ENCODE results near the gene TGM6. TPM values are rescaled to one million over a fixed set of nuclear protein-coding genes. Genes with fewer than 3 reads are reported as not detected.

Gene TGM6
- total RNA-seq, 5 donors from 2014 or later (not counting 1 experiment from before 2014, with no cell fraction given) = not detected

DNA sequence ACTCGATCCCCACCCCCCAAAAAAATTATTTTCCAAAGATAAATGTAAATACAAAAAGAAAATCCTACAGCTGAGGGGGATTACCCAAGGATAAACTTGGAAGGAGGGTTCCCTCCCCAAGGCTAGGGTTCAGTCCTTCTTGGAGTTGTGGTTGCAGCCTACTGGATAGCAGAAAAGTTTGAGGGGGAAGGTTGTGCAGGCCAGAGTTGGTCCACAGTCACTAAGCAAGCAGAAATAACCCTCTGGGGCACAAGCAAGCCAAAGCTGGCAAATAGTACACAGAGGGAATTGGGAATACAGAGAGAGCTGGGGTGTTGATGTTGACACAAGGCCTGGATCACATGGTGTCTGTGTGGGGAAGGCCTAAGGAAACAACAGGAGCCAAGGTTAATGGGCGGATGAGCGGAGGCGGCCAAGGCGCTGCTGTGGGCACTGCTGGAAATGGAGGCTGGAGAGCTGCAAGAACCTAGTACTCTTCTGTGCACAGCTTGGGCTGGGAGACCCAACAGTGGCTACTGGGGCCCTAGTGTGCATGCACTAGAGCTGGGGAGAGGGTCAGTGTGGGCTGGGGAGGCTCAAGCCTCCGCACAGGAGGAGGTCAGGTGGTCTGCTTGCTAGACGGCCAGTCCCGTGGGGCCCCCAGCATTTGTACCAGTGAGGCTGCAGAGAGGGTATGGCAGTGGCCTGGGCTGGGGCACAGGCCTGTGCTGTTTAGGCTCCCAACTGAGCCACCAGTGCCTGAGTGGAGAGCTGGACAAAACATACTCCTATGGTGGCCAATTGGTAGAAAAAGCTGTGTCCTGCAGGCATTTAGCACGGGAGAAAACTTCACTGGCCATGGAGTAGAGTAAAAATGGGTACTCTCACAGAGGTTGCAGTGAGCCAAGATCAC lies 95.4 kb downstream of the TGM6 start:
- ATAC-seq (replicated peaks in 1 of 4) = no peak
- no peak overlapping the region for H3K4me3 Mint-ChIP-seq
- peaks cover 11% of the 10 kb centered on the region for H3K36me3 Mint-ChIP-seq
- peaks cover 2 to 9% (median 4%) of the 10 kb centered on the region in 3 donors for H3K4me1 Mint-ChIP-seq
- ChIA-PET CTCF (interaction anchor here in 1 of 2 donors (0.6 kb wide), 1 partner anchor 11 kb away, joined by 3 read pairs; no protein-coding TSS in a partner anchor), POLR2A (no interaction called here)
- H3K4me1 ChIP-seq (ENCODE audit: control insufficient read depth in 1 of 2, extremely low read depth in 1 of 2, insufficient read depth in 2 of 2, low read length in 2 of 2) = peaks cover 0 to under 1% of the 10 kb centered on the region in 2 experiments
- H3K27me3 ChIP-seq (replicated peaks in 1 of 2; ENCODE audit: control insufficient read depth in 2 of 2, extremely low read depth in 1 of 2, insufficient read depth in 2 of 2, low read length in 1 of 2) = no peaks in the 10 kb centered on the region
- H3K9me3 Mint-ChIP-seq = peaks cover 8 to 9% (median 8%) of the 10 kb centered on the region in 3 donors
- H3K27ac Mint-ChIP-seq = no peak overlapping the region
- H3K27me3 Mint-ChIP-seq = no peaks in the 10 kb centered on the region
- no peak overlapping the region for H3K4me3 ChIP-seq (ENCODE audit: control insufficient read depth in 1 of 2, extremely low read depth in 1 of 2, low read length in 1 of 2)
- peaks cover 2% of the 10 kb centered on the region for H3K9me3 ChIP-seq
- WGBS (ENCODE audit: insufficient coverage) = 90% methylated on average over 7 of the region's 9 CpGs
- no peaks in the 10 kb centered on the region for H3K36me3 ChIP-seq (ENCODE audit: control insufficient read depth in 2 of 2, extremely low read depth in 1 of 2, insufficient read depth in 1 of 2, low read length in 1 of 2)
- no peak overlapping the region for H3K27ac ChIP-seq (ENCODE audit: low read length)
- no peak for DNase-seq

DNA sequence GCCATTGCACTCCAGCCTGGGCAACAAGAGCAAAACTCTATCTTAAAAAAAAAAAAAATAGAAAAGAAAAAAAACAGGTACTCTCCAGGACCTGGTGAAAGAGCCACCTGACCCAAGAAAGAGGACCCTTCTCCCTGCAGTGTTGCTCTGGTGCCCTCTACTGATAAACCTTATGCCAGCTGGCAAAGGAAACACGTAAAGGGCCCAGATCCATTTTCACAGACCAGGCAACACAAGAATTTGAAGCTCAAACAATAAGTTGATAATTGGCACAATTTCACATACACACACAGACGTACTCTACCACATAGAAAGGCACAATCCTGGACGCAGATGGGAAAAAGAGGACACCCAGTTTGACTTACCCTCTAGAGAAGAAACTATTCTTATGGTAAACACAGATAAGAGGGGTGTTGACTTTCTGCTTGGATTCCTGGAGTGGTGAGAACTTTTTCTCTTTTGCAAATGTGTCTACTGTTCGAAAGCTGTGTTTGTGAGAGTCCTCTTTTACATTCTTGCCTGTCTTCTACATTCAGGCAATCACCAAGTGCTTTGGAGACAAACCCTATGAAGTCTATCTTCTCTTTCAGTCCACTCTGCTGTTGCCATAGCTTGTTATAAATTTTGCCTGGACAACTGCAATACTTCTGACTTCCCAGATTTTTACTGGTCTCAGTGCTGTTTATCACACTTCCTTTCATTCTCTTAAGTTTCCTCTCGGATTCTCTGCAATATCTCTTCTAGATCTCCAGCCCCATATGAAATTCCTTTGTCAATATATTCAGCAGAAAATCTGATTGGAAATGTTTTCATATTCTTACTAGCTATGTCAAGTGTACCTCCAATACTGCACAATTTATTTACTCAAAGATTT lies 96.3 kb downstream of the TGM6 start:
- H3K4me3 Mint-ChIP-seq = no peak overlapping the region
- H3K4me1 Mint-ChIP-seq = peaks cover 0 to 4% (median 0%) of the 10 kb centered on the region in 3 donors
- ChIA-PET POLR2A (no interaction called here), CTCF (interaction anchor here in 1 of 2 donors (1.0 kb wide), 1 partner anchor 18 kb away, joined by 4 read pairs; no protein-coding TSS in a partner anchor)
- peaks cover under 1 to 4% of the 10 kb centered on the region in 2 donors for H3K36me3 ChIP-seq (ENCODE audit: control insufficient read depth in 2 of 2, extremely low read depth in 1 of 2, insufficient read depth in 1 of 2, low read length in 1 of 2)
- ATAC-seq (replicated peaks in 1 of 4) = no peak
- H3K27ac Mint-ChIP-seq = no peak overlapping the region
- no peak for DNase-seq
- 89% methylated on average over 1 of the region's 5 CpGs for whole genome bisulfite sequencing (ENCODE audit: insufficient coverage)
- peaks cover 20% of the 10 kb centered on the region for H3K36me3 Mint-ChIP-seq
- no peak overlapping the region for H3K27ac ChIP-seq (ENCODE audit: low read length)
- H3K27me3 Mint-ChIP-seq = no peaks in the 10 kb centered on the region
- no peaks in the 10 kb centered on the region for H3K27me3 ChIP-seq (replicated peaks in 1 of 2; ENCODE audit: control insufficient read depth in 2 of 2, extremely low read depth in 1 of 2, insufficient read depth in 2 of 2, low read length in 1 of 2)
- no peaks in the 10 kb centered on the region for H3K4me1 ChIP-seq (ENCODE audit: control insufficient read depth in 1 of 2, extremely low read depth in 1 of 2, insufficient read depth in 2 of 2, low read length in 2 of 2)
- peaks cover 2% of the 10 kb centered on the region for H3K9me3 ChIP-seq
- no peak overlapping the region for H3K4me3 ChIP-seq (ENCODE audit: control insufficient read depth in 1 of 2, extremely low read depth in 1 of 2, low read length in 1 of 2)
- peaks cover 9 to 11% (median 10%) of the 10 kb centered on the region in 3 donors for H3K9me3 Mint-ChIP-seq

DNA sequence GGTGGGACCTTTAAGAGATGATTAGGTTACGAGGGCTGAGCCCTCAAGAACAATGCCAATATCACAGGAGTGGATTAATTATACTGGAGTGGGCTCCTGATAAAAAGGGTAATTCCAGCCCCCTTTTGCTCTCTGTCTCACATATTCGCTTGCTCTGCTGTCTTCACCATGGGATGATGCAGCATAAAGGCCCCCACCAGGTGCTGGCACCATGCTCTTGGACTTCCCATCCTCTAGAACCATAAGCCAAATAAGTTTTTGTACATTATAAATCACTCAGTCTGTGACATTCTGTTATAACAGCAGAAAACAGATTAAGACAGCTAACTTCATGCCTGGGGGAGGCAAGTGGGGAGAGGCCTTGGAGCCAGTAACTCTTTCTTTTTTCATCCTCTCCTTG lies 99.7 kb downstream of the TGM6 start:
- no peaks in the 10 kb centered on the region for H3K27me3 ChIP-seq (replicated peaks in 1 of 2; ENCODE audit: control insufficient read depth in 2 of 2, extremely low read depth in 1 of 2, insufficient read depth in 2 of 2, low read length in 1 of 2)
- no peak overlapping the region for H3K4me3 Mint-ChIP-seq
- peaks cover 49% of the 10 kb centered on the region for H3K36me3 Mint-ChIP-seq
- H3K27ac Mint-ChIP-seq = no peak overlapping the region
- DNase-seq (no peak), ATAC-seq (replicated peaks in 1 of 4) (no peak)
- WGBS (ENCODE audit: insufficient coverage) = no CpG with 5 or more reads among the region's 2 CpGs
- H3K27ac ChIP-seq (ENCODE audit: low read length) = no peak overlapping the region
- ChIA-PET POLR2A (interaction anchor here in 1 of 2 donors (0.6 kb wide), 1 partner anchor 212 kb away, joined by 3 read pairs; the partner anchor contains the start of gene EBF4), CTCF (no interaction called here)
- H3K4me3 ChIP-seq (ENCODE audit: control insufficient read depth in 1 of 2, extremely low read depth in 1 of 2, low read length in 1 of 2) = no peak overlapping the region
- no peaks in the 10 kb centered on the region for H3K4me1 ChIP-seq (ENCODE audit: control insufficient read depth in 1 of 2, extremely low read depth in 1 of 2, insufficient read depth in 2 of 2, low read length in 2 of 2)
- no peaks in the 10 kb centered on the region for H3K27me3 Mint-ChIP-seq
- peaks cover 10 to 30% of the 10 kb centered on the region in 2 donors for H3K36me3 ChIP-seq (ENCODE audit: control insufficient read depth in 2 of 2, extremely low read depth in 1 of 2, insufficient read depth in 1 of 2, low read length in 1 of 2)
- no peaks in the 10 kb centered on the region for H3K4me1 Mint-ChIP-seq
- peaks cover 9 to 11% (median 10%) of the 10 kb centered on the region in 3 donors for H3K9me3 Mint-ChIP-seq
- peaks cover 2% of the 10 kb centered on the region for H3K9me3 ChIP-seq

Other genes starting within 250 kb of the TGM6 start
- gene TGM3, start 84.9 kb upstream of the TGM6 start, total RNA-seq = not detected
- gene SNRPB, start 89.9 kb downstream of the TGM6 start, total RNA-seq = 100 to 1,000 TPM; 120 to 139 (median 128) TPM
- 10 to 100 TPM in 4 of 5 donors, 1 to 10 TPM in 1; 7.6 to 14.2 (median 10.9) TPM for gene ZNF343, start 128.0 kb downstream of the TGM6 start, total RNA-seq
- not detected for gene TMC2, start 155.7 kb downstream of the TGM6 start, total RNA-seq